ENCODE results near the gene PACS2.

The PACS2 gene

DNA sequence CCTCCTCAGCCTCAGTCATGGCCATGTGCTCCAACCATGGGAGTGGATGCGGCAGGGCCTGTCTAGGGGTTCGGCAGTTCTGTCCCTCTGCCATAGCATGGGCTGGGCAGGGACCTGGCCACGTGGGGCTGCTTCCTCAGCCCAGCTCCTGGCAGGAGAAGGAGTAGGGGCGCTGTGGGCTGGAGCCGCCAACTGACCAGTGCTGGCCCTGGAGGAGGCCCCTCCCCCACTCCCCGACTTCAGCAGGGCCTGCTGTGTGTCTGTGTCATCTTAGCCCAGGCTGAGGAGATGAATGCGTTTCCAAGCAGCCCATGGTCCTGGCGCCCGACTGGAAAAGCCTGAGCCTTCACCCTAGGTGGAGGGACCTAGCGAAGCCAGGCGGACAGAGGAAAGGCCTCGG is 2.7 kb upstream of the PACS2 start:
- H4K8ac ChIP-seq (ENCODE audit: low read length): no peak overlapping the region

DNA sequence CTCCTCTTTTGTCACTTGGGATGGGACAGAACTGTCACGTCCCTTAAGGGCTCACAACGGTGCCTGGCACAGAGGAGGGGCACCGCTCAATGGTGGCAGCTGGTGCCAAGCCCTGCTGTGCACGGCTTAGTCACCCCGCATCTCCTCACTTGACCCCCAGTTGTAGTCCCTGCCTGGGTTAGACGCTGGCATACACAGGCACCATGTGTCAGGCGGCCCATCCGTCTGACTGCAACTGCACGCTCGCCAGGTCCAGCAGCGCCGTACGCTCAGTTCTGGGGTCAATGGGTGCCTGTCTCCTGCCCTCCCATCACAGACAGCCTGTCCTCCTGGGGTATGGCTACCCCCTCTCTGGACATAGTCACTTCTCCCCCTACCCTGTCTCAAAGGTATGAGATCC is 1.6 kb upstream of the PACS2 start:
- Histone ChIP-seq H3K79me1 (replicated peaks; ENCODE audit: low read length, poor library complexity, severe bottlenecking) (peaks cover 12% of the 10 kb centered on the region), H3K27ac (ENCODE audit: low read length, poor library complexity, severe bottlenecking) (no peak overlapping the region), H3K23ac (ENCODE audit: low read length in 2 of 2) (peak overlapping the region in 1 of 2 experiments; percentile 40), H3K4me2 (ENCODE audit: low read length, poor library complexity, severe bottlenecking) (no peak overlapping the region), H4K91ac (ENCODE audit: low read length) (peak overlapping the region; percentile 54), H3K4me1 (ENCODE audit: control insufficient read depth, insufficient read depth, low read depth, low read length) (peaks cover 21% of the 10 kb centered on the region), H3K36me3 (ENCODE audit: control insufficient read depth in 1 of 2, insufficient read depth in 2 of 2, low read depth in 1 of 2, low read length in 2 of 2) (no peaks in the 10 kb centered on the region), H2BK120ac (ENCODE audit: low read depth, low read length) (no peak overlapping the region), H2BK15ac (ENCODE audit: low read depth, poor library complexity, severe bottlenecking) (no peak overlapping the region), H2BK5ac (ENCODE audit: low read depth, low read length, poor library complexity, severe bottlenecking) (no peak overlapping the region), H2AFZ (ENCODE audit: low read depth, low read length) (no peak overlapping the region), H2AK5ac (ENCODE audit: low read length, severe bottlenecking) (no peak overlapping the region), H3K9ac (ENCODE audit: low read length) (peak overlapping the region; percentile 85), H2BK12ac (ENCODE audit: low read length in 2 of 2) (peak overlapping the region in 1 of 2 experiments; percentile 82), H3K9me3 (ENCODE audit: control insufficient read depth, low read length) (no peaks in the 10 kb centered on the region), H4K8ac (ENCODE audit: low read length) (no peak overlapping the region), H3K4me3 (ENCODE audit: insufficient read depth in 1 of 2, low read depth in 1 of 2, low read length in 2 of 2) (no peak overlapping the region), H3K18ac (ENCODE audit: low read depth in 1 of 2, low read length in 2 of 2) (no peak overlapping the region), H3K14ac (ENCODE audit: low read length in 2 of 2) (no peak overlapping the region), H3K27me3 (ENCODE audit: control insufficient read depth in 1 of 2, insufficient read depth in 1 of 2, low read length in 2 of 2) (no peaks in the 10 kb centered on the region), H3K4ac (ENCODE audit: low read depth in 1 of 2, low read length in 2 of 2) (no peak overlapping the region)
- 97% methylated on average over 13 of the region's 13 CpGs for WGBS
- DNase-seq: no peak

More for the DNA sequence above, 2.7 kb upstream of the PACS2 start:
- Histone ChIP-seq H3K4me1 (ENCODE audit: control insufficient read depth, insufficient read depth, low read depth, low read length) (peaks cover 16% of the 10 kb centered on the region), H2BK12ac (ENCODE audit: low read length in 2 of 2) (no peak overlapping the region), H3K79me1 (replicated peaks; ENCODE audit: low read length, poor library complexity, severe bottlenecking) (peaks cover 4% of the 10 kb centered on the region), H2BK15ac (ENCODE audit: low read depth, poor library complexity, severe bottlenecking) (no peak overlapping the region), H3K14ac (ENCODE audit: low read length in 2 of 2) (no peak overlapping the region), H2AK5ac (ENCODE audit: low read length, severe bottlenecking) (no peak overlapping the region), H2BK5ac (ENCODE audit: low read depth, low read length, poor library complexity, severe bottlenecking) (no peak overlapping the region), H3K23ac (ENCODE audit: low read length in 2 of 2) (no peak overlapping the region), H3K27ac (ENCODE audit: low read length, poor library complexity, severe bottlenecking) (no peak overlapping the region), H3K18ac (ENCODE audit: low read depth in 1 of 2, low read length in 2 of 2) (no peak overlapping the region), H3K9me3 (ENCODE audit: control insufficient read depth, low read length) (no peaks in the 10 kb centered on the region), H3K4ac (ENCODE audit: low read depth in 1 of 2, low read length in 2 of 2) (no peak overlapping the region), H2BK120ac (ENCODE audit: low read depth, low read length) (no peak overlapping the region), H3K4me2 (ENCODE audit: low read length, poor library complexity, severe bottlenecking) (no peak overlapping the region), H3K27me3 (ENCODE audit: control insufficient read depth in 1 of 2, insufficient read depth in 1 of 2, low read length in 2 of 2) (no peaks in the 10 kb centered on the region), H3K36me3 (ENCODE audit: control insufficient read depth in 1 of 2, insufficient read depth in 2 of 2, low read depth in 1 of 2, low read length in 2 of 2) (no peaks in the 10 kb centered on the region), H2AFZ (ENCODE audit: low read depth, low read length) (no peak overlapping the region), H3K4me3 (ENCODE audit: insufficient read depth in 1 of 2, low read depth in 1 of 2, low read length in 2 of 2) (no peak overlapping the region), H4K91ac (ENCODE audit: low read length) (peak overlapping the region; percentile 4), H3K9ac (ENCODE audit: low read length) (no peak overlapping the region)
- WGBS: 70% methylated on average over 12 of the region's 12 CpGs
- DNase-seq: no peak

DNA sequence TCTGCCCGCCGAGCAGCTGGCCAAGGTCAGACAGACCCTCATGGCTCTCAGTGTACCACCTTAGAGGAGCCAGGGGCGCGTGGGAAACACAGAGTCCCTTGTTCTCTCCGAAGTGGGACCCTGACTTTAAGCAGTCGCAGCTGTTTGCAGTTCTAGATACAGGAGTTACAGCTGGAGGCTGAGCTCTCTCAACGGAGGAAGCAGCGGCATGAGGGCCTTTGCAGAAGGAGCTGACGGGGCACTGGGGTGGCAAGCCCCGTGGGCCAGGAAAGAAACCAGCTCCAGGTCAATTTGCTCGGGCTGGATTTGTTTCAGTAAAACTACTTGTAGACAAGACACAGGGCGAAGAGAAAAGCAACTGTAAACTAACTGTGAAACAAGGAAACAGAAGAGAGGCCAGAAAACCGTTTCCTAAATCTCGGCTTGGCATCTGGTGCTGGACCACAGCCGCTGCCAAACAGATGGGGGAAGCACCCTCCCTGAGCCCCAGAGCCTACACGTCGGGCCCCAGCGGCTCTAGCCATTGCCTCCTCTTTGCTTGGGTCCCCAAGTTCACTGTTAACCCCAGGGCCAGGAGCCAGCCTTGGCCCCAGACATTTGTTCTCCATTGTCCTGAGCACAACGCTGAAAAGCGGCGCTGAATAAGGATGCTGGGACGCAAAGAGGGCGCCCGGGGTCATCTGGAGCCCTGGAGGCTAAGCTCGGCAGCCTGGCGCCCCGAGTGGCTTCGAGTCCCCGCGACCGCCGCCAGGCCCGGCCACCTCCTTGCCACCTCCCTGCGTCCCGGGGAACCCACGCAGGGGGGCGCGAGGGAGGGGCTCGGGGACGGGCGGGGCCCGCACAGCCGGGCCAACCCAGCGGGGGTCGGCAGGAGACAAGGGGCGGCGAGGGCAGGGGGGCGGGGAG is 914 bp upstream of the PACS2 start:
- peak overlapping the region; percentile 55 for H2BK15ac ChIP-seq (ENCODE audit: low read depth, poor library complexity, severe bottlenecking)
- peak overlapping the region in 1 of 2 experiments; percentile 82 for H2BK12ac ChIP-seq (ENCODE audit: low read length in 2 of 2)
- peaks cover 15% of the 10 kb centered on the region for H3K79me1 ChIP-seq (replicated peaks; ENCODE audit: low read length, poor library complexity, severe bottlenecking)
- peak overlapping the region; percentile 73 for H3K4me2 ChIP-seq (ENCODE audit: low read length, poor library complexity, severe bottlenecking)
- H3K4ac ChIP-seq (ENCODE audit: low read depth in 1 of 2, low read length in 2 of 2): peak overlapping the region in 1 of 2 experiments; percentile 45
- H3K27me3 ChIP-seq (ENCODE audit: control insufficient read depth in 1 of 2, insufficient read depth in 1 of 2, low read length in 2 of 2): no peaks in the 10 kb centered on the region
- peak overlapping the region in 1 of 2 experiments; percentile 81 for H3K23ac ChIP-seq (ENCODE audit: low read length in 2 of 2)
- H3K4me3 ChIP-seq (ENCODE audit: insufficient read depth in 1 of 2, low read depth in 1 of 2, low read length in 2 of 2): peak overlapping the region; percentile 73 to 82
- peak overlapping the region; percentile 54 for H4K91ac ChIP-seq (ENCODE audit: low read length)
- no peak overlapping the region for H3K14ac ChIP-seq (ENCODE audit: low read length in 2 of 2)
- peak; percentile 11 for DNase-seq
- no peak overlapping the region for H2AK5ac ChIP-seq (ENCODE audit: low read length, severe bottlenecking)
- peak overlapping the region; percentile 91 for H2BK120ac ChIP-seq (ENCODE audit: low read depth, low read length)
- H2BK5ac ChIP-seq (ENCODE audit: low read depth, low read length, poor library complexity, severe bottlenecking): no peak overlapping the region
- H3K4me1 ChIP-seq (ENCODE audit: control insufficient read depth, insufficient read depth, low read depth, low read length): peaks cover 21% of the 10 kb centered on the region
- peak overlapping the region; percentile 96 for H4K8ac ChIP-seq (ENCODE audit: low read length)
- H3K18ac ChIP-seq (ENCODE audit: low read depth in 1 of 2, low read length in 2 of 2): peak overlapping the region; percentile 69 to 71
- no peaks in the 10 kb centered on the region for H3K9me3 ChIP-seq (ENCODE audit: control insufficient read depth, low read length)
- no peaks in the 10 kb centered on the region for H3K36me3 ChIP-seq (ENCODE audit: control insufficient read depth in 1 of 2, insufficient read depth in 2 of 2, low read depth in 1 of 2, low read length in 2 of 2)
- no peak overlapping the region for H3K27ac ChIP-seq (ENCODE audit: low read length, poor library complexity, severe bottlenecking)
- no peak overlapping the region for H2AFZ ChIP-seq (ENCODE audit: low read depth, low read length)
- H3K9ac ChIP-seq (ENCODE audit: low read length): peak overlapping the region; percentile 85
- 35% methylated on average over 43 of the region's 48 CpGs for WGBS

DNA sequence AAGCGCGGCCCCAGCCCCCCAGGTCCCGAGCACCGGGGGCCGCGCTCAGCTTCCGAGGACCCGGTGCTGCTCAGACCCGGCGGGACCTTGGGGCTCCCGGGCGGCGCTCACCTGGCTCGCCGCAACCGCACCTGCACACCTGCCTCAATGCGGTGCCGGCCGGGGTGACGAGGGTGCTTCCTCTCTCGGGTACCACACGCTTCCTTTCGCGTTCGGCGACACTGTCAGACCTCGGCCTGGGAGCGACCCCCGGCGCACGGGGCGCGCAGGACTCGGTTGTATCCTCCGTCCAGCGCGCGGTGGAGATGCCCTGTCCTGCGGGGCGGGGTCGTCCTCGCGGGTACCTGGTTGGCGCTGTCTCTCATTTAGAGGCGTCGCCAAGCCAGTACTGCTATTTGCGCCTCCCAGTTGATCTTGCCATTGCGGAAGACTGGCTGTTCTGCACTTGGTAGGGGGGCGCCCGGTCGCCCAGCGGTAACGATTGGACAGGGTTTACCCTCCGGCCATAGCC is 718 bp downstream of the PACS2 start:
- Histone ChIP-seq H3K27ac (ENCODE audit: low read length, poor library complexity, severe bottlenecking) (no peak overlapping the region), H2AFZ (ENCODE audit: low read depth, low read length) (no peak overlapping the region), H3K9ac (ENCODE audit: low read length) (peak overlapping the region; percentile 80), H3K27me3 (ENCODE audit: control insufficient read depth in 1 of 2, insufficient read depth in 1 of 2, low read length in 2 of 2) (no peaks in the 10 kb centered on the region), H2BK15ac (ENCODE audit: low read depth, poor library complexity, severe bottlenecking) (no peak overlapping the region), H2BK120ac (ENCODE audit: low read depth, low read length) (peak overlapping the region; percentile 75), H2BK12ac (ENCODE audit: low read length in 2 of 2) (no peak overlapping the region), H3K36me3 (ENCODE audit: control insufficient read depth in 1 of 2, insufficient read depth in 2 of 2, low read depth in 1 of 2, low read length in 2 of 2) (no peaks in the 10 kb centered on the region), H3K4me1 (ENCODE audit: control insufficient read depth, insufficient read depth, low read depth, low read length) (peaks cover 21% of the 10 kb centered on the region), H3K23ac (ENCODE audit: low read length in 2 of 2) (no peak overlapping the region), H3K4me2 (ENCODE audit: low read length, poor library complexity, severe bottlenecking) (peak overlapping the region; percentile 55), H3K18ac (ENCODE audit: low read depth in 1 of 2, low read length in 2 of 2) (peak overlapping the region in 1 of 2 experiments; percentile 35), H4K8ac (ENCODE audit: low read length) (no peak overlapping the region), H2BK5ac (ENCODE audit: low read depth, low read length, poor library complexity, severe bottlenecking) (no peak overlapping the region), H3K79me1 (replicated peaks; ENCODE audit: low read length, poor library complexity, severe bottlenecking) (peaks cover 15% of the 10 kb centered on the region), H3K14ac (ENCODE audit: low read length in 2 of 2) (no peak overlapping the region), H3K9me3 (ENCODE audit: control insufficient read depth, low read length) (no peaks in the 10 kb centered on the region), H3K4ac (ENCODE audit: low read depth in 1 of 2, low read length in 2 of 2) (peak overlapping the region; percentile 29 to 41), H3K4me3 (ENCODE audit: insufficient read depth in 1 of 2, low read depth in 1 of 2, low read length in 2 of 2) (peak overlapping the region; percentile 92), H4K91ac (ENCODE audit: low read length) (peak overlapping the region; percentile 44), H2AK5ac (ENCODE audit: low read length, severe bottlenecking) (no peak overlapping the region)
- peak; percentile 55 for DNase-seq
- WGBS: under 1% methylated on average over 53 of the region's 54 CpGs

Measured in mesenchymal stem cell (in vitro differentiated cells and primary cell).